HCT116 (cell line): ENCODE results near the gene RNF222. TPM values are rescaled to one million over a fixed set of nuclear protein-coding genes. Genes with fewer than 3 reads are reported as not detected.

ENCODE experiments used
- ATAC-seq: fragments of 200-7000 bp; cut with Tn5 transposase; 2 replicates; pipeline ENCODE4 v1.9.1; 2020; ENCODE audit warnings: mild to moderate bottlenecking, moderate library complexity
- BruUV-seq: library from RNA; stranded (reverse); fragments of 400-500 nt; replicated peaks from 2 replicates; lab custom pipeline; 2021; lab: Mats Ljungman, UMichigan
- CTCF ChIA-PET: fragments of 300-600 bp; sonication (Branson Sonifier 250); formaldehyde crosslinking; loops from one replicate; lab custom pipeline; 2021; ENCODE audit warnings: antibody characterized with exemption; lab: Charles Lee
- POLR2A ChIA-PET: fragments of 300-600, 350-600 bp; sonication (Branson Sonifier 250); formaldehyde crosslinking; loops from one replicate; lab custom pipeline; 2021; ENCODE audit warnings: antibody characterized with exemption; lab: Charles Lee
- RAD21 ChIA-PET, 2 experiments: fragments of 300-600 bp; sonication (Branson Sonifier 250); formaldehyde crosslinking; loops; one replicate each; lab custom pipeline; 2023; ENCODE audit warnings: low total read pairs in 2 of 2; ENCODE audit not compliant: uncharacterized antibody in 2 of 2, unreplicated experiment in 2 of 2, low non-redundant PET in 1 of 2; lab: Charles Lee
- DNase-seq: peaks from one replicate; pipeline ENCODE4 v3.0.0-alpha.2; 2010; ENCODE audit warnings: low read depth, low spot score
- H2AFZ ChIP-seq: fragments of 200-600 bp; shearing (Covaris generic), sonication (generic); 2 replicates; pipeline ENCODE4 v1.6.1; 2017; ENCODE audit warnings: low read depth, mixed run types, mixed read lengths, antibody characterized with exemption, low read length; ENCODE audit not compliant: poor library complexity, severe bottlenecking
- H3K27ac ChIP-seq: 2 replicates; pipeline ENCODE4 v1.5.1; 2012; ENCODE audit warnings: low read depth, low read length
- H3K27me3 ChIP-seq: fragments of 200-600 bp; sonication (generic); 2 replicates; pipeline ENCODE4 v1.6.1; 2016; ENCODE audit warnings: mixed run types, low read length, mixed read lengths; ENCODE audit not compliant: insufficient read depth
- H3K36me3 ChIP-seq, 2 experiments: fragments of 200-500 bp in 1 of 2; fragments of 200-600 bp in 1 of 2; sonication (Bioruptor generic) in 1 of 2; sonication (generic) in 1 of 2; 2 replicates each; pipeline versions ENCODE4 v1.5.1 to v1.6.1; 2014 to 2016; ENCODE audit warnings: low read length in 2 of 2, inconsistent platforms in 1 of 2, mixed read lengths in 1 of 2, mixed run types in 1 of 2; ENCODE audit not compliant: insufficient read depth in 2 of 2, control insufficient read depth in 1 of 2
- H3K4me1 ChIP-seq, 2 experiments: fragments of 200-600 bp in 1 of 2; sonication (generic) in 1 of 2; 2 replicates each; pipeline versions ENCODE4 v1.5.1 to v1.6.1; 2012 to 2017; ENCODE audit warnings: low read length in 2 of 2, inconsistent platforms in 1 of 2, mild to moderate bottlenecking in 1 of 2, mixed read lengths in 1 of 2, mixed run types in 1 of 2, moderate library complexity in 1 of 2; ENCODE audit not compliant: insufficient read depth in 2 of 2, control insufficient read depth in 1 of 2
- H3K4me2 ChIP-seq: fragments of 200-600 bp; sonication (generic); 2 replicates; pipeline ENCODE4 v1.6.1; 2017; ENCODE audit warnings: mixed run types, low read length, mixed read lengths
- H3K4me3 ChIP-seq, 2 experiments: fragments of 200-600 bp in 1 of 2; sonication (generic) in 1 of 2; replicated peaks in 1 of 2; 2 replicates each; pipeline ENCODE4 v1.5.1; 2011 to 2016; ENCODE audit warnings: low read length in 2 of 2, control low read depth in 1 of 2, low read depth in 1 of 2, mild to moderate bottlenecking in 1 of 2, mixed read lengths in 1 of 2, mixed run types in 1 of 2
- H3K79me2 ChIP-seq: fragments of 200-600 bp; sonication (generic); 2 replicates; pipeline ENCODE4 v1.6.1; 2017; ENCODE audit warnings: mild to moderate bottlenecking, mixed run types, low read length, moderate library complexity, mixed read lengths; ENCODE audit not compliant: insufficient read depth
- H3K9ac ChIP-seq: fragments of 200-600 bp; sonication (generic); 2 replicates; pipeline ENCODE4 v1.6.1; 2016; ENCODE audit warnings: low read length, mixed read lengths
- H3K9me2 ChIP-seq: fragments of 200-600 bp; sonication (generic), shearing (Covaris generic); 2 replicates; pipeline ENCODE4 v1.6.1; 2017; ENCODE audit warnings: mixed run types, mild to moderate bottlenecking, moderate library complexity; ENCODE audit not compliant: insufficient read depth
- H3K9me3 ChIP-seq, 2 experiments: fragments of 200-500 bp in 1 of 2; fragments of 200-600 bp in 1 of 2; sonication (Bioruptor generic) in 1 of 2; sonication (generic) in 1 of 2; 2 replicates each; pipeline ENCODE4 v1.6.1; 2014 to 2017; ENCODE audit warnings: low read length in 2 of 2, mixed read lengths in 2 of 2, inconsistent platforms in 1 of 2, low read depth in 1 of 2, mild to moderate bottlenecking in 1 of 2, mixed run types in 1 of 2, moderate library complexity in 1 of 2; ENCODE audit not compliant: control insufficient read depth in 1 of 2, insufficient read depth in 1 of 2
- H4K20me1 ChIP-seq: fragments of 200-600 bp; sonication (generic), shearing (Covaris generic); 2 replicates; pipeline ENCODE4 v1.6.1; 2017; ENCODE audit warnings: mixed run types, mild to moderate bottlenecking, moderate library complexity; ENCODE audit not compliant: insufficient read depth
- ATF3 ChIP-seq: IDR thresholded peaks from 2 replicates; pipeline ENCODE4 v1.6.1; 2012
- CTCF ChIP-seq, 3 experiments: fragments of 200-600 bp in 1 of 3; sonication (generic) in 1 of 3; IDR thresholded peaks in 2 of 3; conservative IDR thresholded peaks in 1 of 3; 2 replicates each; pipeline ENCODE4 v1.5.1; 2012 to 2017; ENCODE audit warnings: low read depth in 2 of 3, low read length in 2 of 3, antibody characterized with exemption in 1 of 3, borderline replicate concordance in 1 of 3, control low read depth in 1 of 3, mild to moderate bottlenecking in 1 of 3, mixed read lengths in 1 of 3, mixed run types in 1 of 3, moderate library complexity in 1 of 3; ENCODE audit not compliant: insufficient read depth in 1 of 3
- EGR1 ChIP-seq: IDR thresholded peaks from 2 replicates; pipeline ENCODE4 v1.6.1; 2012; ENCODE audit warnings: low read depth
- ELF1 ChIP-seq: IDR thresholded peaks from 2 replicates; pipeline ENCODE4 v1.6.1; 2012; ENCODE audit warnings: low read depth, borderline replicate concordance
- JUND ChIP-seq: IDR thresholded peaks from 2 replicates; pipeline ENCODE4 v1.6.1; 2012
- MAX ChIP-seq: IDR thresholded peaks from 2 replicates; pipeline ENCODE4 v1.6.1; 2012
- RAD21 ChIP-seq: IDR thresholded peaks from 2 replicates; pipeline ENCODE4 v1.6.1; 2012; ENCODE audit warnings: low read depth, mild to moderate bottlenecking
- REST ChIP-seq: IDR thresholded peaks from 2 replicates; pipeline ENCODE4 v1.6.1; 2012; ENCODE audit warnings: low read depth
- SP1 ChIP-seq: IDR thresholded peaks from 2 replicates; pipeline ENCODE4 v1.6.1; 2012; ENCODE audit warnings: low read depth
- YY1 ChIP-seq: IDR thresholded peaks from 2 replicates; pipeline ENCODE4 v1.6.1; 2011; ENCODE audit warnings: low read length, low read depth, moderate library complexity, mild to moderate bottlenecking; ENCODE audit not compliant: insufficient replicate concordance; ENCODE audit errors: extremely low read depth
- ZBTB33 ChIP-seq: IDR thresholded peaks from 2 replicates; pipeline ENCODE4 v1.6.1; 2011; ENCODE audit warnings: mild to moderate bottlenecking, low read length, moderate library complexity; ENCODE audit not compliant: insufficient replicate concordance; ENCODE audit errors: extremely low read depth
- ZFX ChIP-seq: fragments of 450-650 bp; IDR thresholded peaks from 2 replicates; pipeline ENCODE4 v1.6.1; 2017
- intact Hi-C: fragments of 100-400 bp; cut with micrococcal nuclease; formaldehyde crosslinking; loops from 2 replicates; pipeline ENCODE4 v1.10.0; 2022
- total RNA-seq: library from RNA; stranded (reverse); gene quantifications from one replicate; pipeline ENCODE4 v1.2.1, GENCODE V29; 2021; ENCODE audit not compliant: unreplicated experiment

Gene RNF222
- total RNA-seq, 1 experiment from 2014 or later, result not detected

- H3K27ac ChIP-seq, result no peak overlapping the region
- no peaks in the 10 kb centered on the region for H3K36me3 ChIP-seq
- H2AFZ ChIP-seq, result no peak overlapping the region
- intact Hi-C loops, result no loop called here
- no peaks in the 10 kb centered on the region for H3K79me2 ChIP-seq
- H3K9me3 ChIP-seq, result no peaks in the 10 kb centered on the region
- no peak overlapping the region for H3K4me2 ChIP-seq
- H3K4me3 ChIP-seq, result no peak overlapping the region
- peaks cover 5% of the 10 kb centered on the region; the same call in 1 of the 2 replicates for H3K27me3 ChIP-seq
- no peak overlapping the region for H3K9ac ChIP-seq
- ChIA-PET POLR2A (no interaction called here), CTCF (no interaction called here)
- no peaks in the 10 kb centered on the region for H3K4me1 ChIP-seq
- TF ChIP-seq ZFX (no peak), YY1 (no peak), CTCF (IDR thresholded peaks at IDR 0.05 in 2 of 3, conservative IDR thresholded peaks at IDR 0.05 in 1 of 3; ENCODE audit: borderline replicate concordance in 1 of 3, insufficient read depth in 1 of 3, low read depth in 2 of 3, low read length in 2 of 3) (no peak), ZBTB33 (no peak), ELF1 (no peak), EGR1 (no peak), RAD21 (no peak), SP1 (no peak), JUND (no peak), ATF3 (no peak), MAX (no peak), REST (no peak)
- TF ChIP-seq, all 23 proteins: peak for 0
- no peak for ATAC-seq
- Histone ChIP-seq H3K9me2 (no peaks in the 10 kb centered on the region), H4K20me1 (no peaks in the 10 kb centered on the region; the same call in 1 of the 2 replicates)
- RAD21 ChIA-PET, result no interaction called here
- DNase-seq, result no peak
- no TSS peak for BruUV-seq
Measured at GRCh38 chr17:8345951-8346665, 51.5 kb downstream of the RNF222 start.
